HG02981 (cell line): ENCODE measurements around the gene BHLHA15.

Experiments used
- ATAC-seq: cut with Tn5 transposase; IDR thresholded peaks from one replicate; pipeline ENCODE4 v1.9.1; 2021; ENCODE audit warnings: mild to moderate bottlenecking, moderate library complexity; ENCODE audit not compliant: unreplicated experiment

BHLHA15 gene

GRCh38 chr7:98240961-98241673 is 29.9 kb downstream of the BHLHA15 start:
- peak; percentile 76 for ATAC-seq

GRCh38 chr7:98241674-98242241 is 30.5 kb downstream of the BHLHA15 start:
- ATAC-seq: peak; percentile 20

- ATAC-seq: no peak
Observed at GRCh38 chr7:98242342-98242741, 31.1 kb downstream of the BHLHA15 start.

GRCh38 chr7:98242934-98243333 is 31.7 kb downstream of the BHLHA15 start:
- no peak for ATAC-seq

- no peak for ATAC-seq
Observed at GRCh38 chr7:98244871-98245270, 33.6 kb downstream of the BHLHA15 start.

GRCh38 chr7:98248156-98248555 is 36.9 kb downstream of the BHLHA15 start:
- ATAC-seq: no peak

- no peak for ATAC-seq
Observed at GRCh38 chr7:98249106-98249505, 37.9 kb downstream of the BHLHA15 start.

- no peak for ATAC-seq
Observed at GRCh38 chr7:98250789-98251188, 39.5 kb downstream of the BHLHA15 start.

GRCh38 chr7:98251231-98251600 is 40.0 kb downstream of the BHLHA15 start:
- ATAC-seq: peak; percentile 14

- ATAC-seq: peak; percentile 97
Observed at GRCh38 chr7:98251601-98252424, 40.6 kb downstream of the BHLHA15 start, which contains the start of gene TECPR1. TSS of gene TECPR1 (minus strand) at chr7:98252232. CDS start at chr7:98246146, 6,086 bp downstream.

GRCh38 chr7:98252425-98253054 is 41.3 kb downstream of the BHLHA15 start:
- ATAC-seq: no peak

GRCh38 chr7:98254516-98254915 is 43.3 kb downstream of the BHLHA15 start:
- no peak for ATAC-seq

- ATAC-seq: no peak
Observed at GRCh38 chr7:98254951-98255610, 43.8 kb downstream of the BHLHA15 start.

- no peak for ATAC-seq
Observed at GRCh38 chr7:98256431-98256830, 45.2 kb downstream of the BHLHA15 start.

- no peak for ATAC-seq
Observed at GRCh38 chr7:98257701-98258100, 46.5 kb downstream of the BHLHA15 start.
